Activated T-cell treated with anti-CD3 and anti-CD28 coated beads for 4 hours (primary cell): ENCODE data around the gene TFDP1.

Experiments
- DNase-seq: peaks from one replicate; pipeline ENCODE4 v3.0.0-alpha.2; 2020

TFDP1 gene

DNA sequence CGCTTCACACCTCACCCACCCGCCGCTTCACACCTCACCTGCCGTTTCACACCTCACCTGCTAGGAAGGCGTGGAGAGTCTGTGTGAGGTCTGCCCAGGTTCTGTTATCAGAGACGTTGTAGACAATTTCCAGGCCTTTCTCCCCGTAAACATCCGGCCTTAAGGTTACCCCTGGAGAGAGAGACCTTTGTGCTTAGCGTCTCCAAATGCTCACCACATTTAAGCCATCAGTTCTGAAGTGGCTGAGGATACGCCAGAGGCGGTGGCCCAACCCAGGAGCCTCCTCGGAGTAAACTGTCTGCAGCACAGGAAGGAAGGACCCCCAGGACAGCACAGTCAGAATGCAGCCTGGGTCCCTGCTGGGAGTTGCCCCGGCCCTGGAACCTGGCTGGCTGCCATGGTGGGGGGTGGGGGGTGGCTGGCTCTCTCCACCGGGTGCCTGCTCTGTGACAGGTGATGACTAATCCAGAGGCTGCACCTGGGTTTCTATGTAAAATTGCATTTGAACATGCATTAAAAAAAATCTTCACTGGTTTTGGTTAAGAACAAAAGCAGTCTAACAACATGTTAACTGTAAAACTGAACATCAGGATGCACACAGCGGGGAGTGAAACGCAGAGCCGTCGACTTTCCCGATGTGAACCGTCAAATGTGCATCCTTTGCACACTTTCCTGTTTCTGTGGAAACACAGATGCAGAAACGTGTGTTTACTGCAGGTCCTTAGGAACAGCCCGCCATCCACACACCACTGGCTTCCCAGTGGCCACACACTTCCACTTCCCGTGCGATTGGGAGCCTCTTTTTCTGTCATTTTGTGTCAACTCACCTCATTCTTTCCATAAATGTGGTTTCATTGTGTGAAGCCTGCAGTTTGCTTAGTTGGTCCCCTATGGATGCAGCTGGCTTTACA is 69.0 kb downstream of the TFDP1 start:
- no peak for DNase-seq

DNA sequence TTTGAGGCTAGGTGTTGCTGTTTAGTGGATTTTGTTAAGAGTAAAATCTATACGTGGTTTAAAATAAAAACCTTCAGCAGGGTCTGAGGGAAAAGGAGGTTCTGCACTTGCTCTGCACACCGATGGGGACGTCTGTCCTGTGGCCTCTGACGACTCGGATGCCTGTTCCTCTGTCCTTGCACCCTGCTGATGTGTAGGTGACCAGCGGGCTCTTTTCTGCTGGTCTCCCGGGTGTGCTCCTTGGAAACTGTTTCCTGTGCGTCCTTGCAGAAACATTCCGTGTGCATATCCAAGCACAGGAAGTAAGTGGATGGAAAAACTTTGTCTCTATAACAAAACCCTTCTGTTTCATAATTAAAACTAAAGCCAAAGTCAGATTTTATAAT is 69.6 kb downstream of the TFDP1 start:
- DNase-seq, result no peak

DNA sequence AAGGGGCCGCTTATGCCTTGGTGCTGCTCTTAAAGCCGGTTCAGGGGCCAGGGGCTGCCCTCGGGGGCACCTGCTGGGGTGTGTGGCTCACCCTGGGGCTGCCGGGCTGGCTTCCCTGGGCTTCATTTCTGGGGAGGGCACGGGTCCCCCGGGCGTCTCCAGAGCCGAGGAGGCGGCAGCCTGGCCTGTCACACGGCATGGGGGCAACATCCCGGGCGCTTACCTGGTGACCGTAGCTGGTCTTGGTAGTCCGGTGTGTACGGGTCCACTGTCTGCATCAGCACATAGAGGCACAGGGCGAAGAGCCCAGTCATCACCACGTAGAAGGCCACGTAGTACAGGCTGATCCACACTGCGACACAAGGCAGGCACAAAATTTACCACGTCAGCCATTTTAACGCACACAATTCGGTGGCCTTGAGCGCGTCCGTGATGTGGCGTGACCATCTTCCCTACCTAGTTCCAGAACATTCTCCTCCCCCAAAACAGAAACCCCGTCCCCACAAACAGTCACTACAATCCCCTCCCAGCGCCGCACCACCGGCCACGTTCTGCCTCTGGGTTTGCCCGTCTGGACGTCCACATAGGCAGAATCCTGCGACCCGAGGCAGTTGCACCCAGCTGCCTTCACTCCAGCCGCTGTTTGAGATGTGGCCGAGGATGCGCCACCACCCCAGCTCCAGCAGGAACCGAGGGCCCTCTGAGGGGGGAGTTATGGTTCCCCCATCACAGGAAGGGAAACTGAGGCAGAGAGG is 70.2 kb downstream of the TFDP1 start:
- no peak for DNase-seq

DNA sequence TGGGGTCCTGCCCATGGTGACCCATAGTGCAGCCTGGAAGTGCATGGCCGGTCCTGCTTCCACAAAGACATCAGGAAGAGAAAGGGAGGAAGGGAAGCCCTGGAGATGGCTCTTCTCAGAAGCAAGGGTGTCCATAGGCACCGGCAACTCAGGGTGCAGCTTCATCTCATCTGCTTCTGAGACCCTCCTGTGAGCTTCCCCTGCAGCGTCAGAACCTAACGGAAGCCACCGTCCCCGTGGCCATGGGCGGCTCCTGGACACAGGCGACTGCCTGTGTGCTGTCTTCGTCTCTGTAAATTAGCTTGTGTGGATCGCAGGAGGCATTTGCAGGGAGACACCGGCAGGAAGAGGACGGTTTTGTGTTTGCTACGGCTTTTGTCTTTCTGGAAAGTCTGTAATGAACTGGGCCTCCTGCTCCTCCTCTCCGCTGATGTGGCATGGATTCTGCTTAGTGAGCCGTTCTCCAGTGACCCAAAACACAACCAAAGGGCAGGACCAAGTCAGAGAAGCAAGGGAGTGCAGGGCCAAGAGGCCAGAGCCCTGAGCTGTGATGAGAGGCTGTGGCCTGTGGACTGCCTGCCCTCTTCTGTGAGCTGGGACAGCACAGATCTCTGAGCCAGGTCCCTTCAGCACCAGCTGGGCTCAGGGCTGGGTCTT is 70.9 kb downstream of the TFDP1 start:
- no peak for DNase-seq

DNA sequence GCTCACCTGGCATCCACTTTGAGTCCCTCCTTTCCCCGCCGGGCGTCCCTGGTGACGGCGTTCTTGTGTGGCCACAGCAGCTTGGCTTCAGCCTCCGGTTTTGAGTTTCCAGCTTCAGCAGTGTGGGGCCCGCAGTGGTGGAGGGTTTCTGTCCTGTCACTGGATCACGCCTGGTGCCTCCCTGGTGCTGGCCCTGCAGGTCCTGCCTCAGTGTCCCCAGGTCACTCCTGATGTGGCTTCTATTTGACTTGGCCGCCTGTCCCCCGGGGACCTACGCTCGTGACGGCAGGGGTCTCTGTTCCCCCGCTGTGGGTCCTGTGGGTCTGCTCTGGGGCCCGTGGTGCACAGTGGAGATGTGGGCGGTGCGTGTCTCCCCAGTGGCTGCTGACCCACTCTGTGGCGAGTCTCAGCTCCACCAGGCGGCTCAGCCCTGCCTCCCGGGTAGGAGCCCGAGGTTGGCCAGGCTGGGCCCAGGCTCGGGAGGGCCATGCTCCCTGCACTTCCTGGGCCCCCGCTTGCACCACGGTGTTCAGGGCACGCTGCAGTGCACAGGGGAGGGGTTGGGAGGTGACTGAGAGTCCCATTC is 71.5 kb downstream of the TFDP1 start:
- no peak for DNase-seq

DNA sequence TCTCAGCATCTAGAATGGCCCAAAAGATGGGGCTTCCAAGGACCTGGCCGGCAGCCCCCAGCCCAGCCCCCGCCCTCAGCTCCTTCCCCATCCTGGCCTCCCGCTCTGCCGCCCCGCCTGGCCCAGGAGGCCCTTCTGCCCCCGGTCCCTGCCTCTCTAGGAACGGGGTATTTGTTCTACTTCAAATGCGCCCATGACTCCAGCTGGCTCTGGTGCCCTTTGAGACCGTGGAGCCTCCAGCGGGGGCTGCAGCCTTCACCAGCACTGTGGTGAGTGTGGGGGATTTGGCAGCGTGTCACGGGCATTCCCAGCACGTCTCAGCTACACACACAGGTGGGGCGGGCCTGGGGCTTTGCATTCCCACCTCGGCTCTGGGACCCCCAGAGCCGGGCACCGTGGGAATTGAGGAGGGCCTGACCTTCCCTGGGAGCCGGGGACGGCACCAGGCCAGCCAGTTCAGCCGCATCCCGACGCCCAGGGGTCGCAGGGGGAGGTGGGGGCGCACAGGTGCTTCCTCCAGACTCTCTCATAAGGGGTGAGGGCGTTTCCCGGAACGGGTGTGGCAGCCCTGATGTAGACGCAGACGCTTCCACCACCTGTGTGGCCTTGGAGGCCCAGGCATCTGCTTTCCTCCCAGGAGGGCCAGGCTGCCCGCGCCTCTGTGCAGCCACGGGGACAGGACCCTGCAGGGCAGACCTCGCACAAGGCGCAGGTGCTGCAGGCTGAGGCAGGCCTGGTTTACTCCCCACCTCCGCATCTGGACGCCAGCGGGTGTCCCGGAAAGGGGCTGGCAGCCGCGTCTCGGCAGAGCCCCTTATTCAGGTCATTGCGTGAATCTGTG is 72.5 kb downstream of the TFDP1 start:
- DNase-seq, result no peak

DNA sequence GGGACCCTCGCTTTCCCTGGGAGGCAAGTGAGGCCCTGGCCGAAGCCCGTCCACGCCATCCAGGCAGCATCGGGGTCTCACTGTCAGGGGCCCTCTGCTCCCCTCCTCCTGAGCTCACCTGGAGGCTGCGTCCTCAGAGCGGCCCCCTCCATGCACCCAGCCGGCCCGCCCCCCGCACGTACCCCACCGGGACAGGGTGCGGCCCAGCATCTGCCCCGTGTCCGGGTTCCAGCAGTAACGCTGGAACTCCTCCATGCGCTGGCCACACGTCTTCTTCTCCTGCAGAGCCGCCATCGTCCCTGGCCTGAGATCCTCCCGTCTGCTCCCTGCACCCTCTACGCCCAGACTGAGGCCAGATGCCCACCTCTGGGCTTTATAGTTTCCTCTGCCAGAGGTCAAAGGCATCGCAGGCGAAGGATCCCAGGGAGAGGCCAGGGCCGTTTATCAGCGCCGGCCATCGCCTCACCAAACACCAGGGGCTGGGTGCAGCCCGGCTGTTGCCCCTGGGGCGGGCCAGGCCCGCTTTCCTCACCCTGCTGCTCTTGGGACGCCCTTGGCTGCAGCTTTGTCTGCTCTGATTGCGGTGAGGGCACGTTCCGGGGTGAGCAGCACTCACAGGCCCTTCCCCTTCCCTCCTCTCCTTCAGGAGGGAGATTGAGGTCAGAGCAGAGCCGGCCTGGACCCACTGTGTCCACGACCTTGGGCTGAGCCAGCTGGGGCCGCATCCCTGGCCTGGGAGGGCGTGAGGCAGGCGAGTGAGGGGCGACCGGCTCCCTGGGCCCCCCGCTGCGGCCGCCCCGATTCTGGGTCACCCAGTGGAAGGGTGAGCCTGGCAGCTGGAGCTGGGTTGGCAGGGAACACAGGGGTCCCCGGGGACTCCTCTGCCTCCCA is 73.5 kb downstream of the TFDP1 start, which contains the start of gene ATP4B:
Gene ATP4B (minus strand): TSS at position 348 of the 891 bp plus-strand sequence. CDS start 54 bp downstream, at position 294.
- DNase-seq, result no peak

DNA sequence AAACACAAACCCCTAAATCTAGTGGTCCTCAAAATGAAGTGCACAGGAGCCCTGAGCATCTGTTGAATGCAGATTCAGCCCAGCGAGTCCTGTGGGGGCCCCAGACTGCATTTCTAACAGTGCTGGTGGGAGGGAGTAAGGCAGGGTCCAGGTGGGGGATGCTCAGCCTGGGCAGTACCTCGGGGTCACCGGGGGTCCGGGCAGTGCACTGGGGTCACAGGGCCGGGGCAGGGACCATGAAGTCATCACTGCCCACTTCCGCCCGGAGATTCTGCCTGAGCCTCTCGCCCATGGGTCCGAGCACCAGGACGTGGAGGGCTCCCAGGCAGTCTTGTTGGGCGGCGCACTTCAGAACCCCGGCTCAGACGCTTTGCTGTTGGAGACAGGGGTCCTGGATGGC is 74.3 kb downstream of the TFDP1 start:
- no peak for DNase-seq

DNA sequence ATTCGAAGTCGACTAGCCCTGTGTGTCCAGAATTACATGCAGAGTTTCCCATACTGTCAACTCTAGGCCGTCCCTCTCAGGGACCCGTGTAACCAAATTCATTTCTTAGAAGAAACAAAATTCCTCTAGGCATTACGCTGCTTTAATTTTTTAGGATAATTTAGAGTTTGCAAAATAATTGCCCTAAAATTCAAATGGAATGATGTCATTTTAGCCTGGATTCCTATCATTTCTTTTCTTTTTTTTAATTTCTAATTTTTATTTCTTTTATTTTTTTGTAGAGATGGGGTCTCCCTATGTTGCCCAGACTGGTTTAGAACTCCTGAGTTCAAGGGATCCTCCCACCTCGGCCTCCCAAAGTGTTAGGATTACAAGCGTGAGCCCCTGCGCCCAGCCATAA is 74.8 kb downstream of the TFDP1 start:
- DNase-seq, result no peak

DNA sequence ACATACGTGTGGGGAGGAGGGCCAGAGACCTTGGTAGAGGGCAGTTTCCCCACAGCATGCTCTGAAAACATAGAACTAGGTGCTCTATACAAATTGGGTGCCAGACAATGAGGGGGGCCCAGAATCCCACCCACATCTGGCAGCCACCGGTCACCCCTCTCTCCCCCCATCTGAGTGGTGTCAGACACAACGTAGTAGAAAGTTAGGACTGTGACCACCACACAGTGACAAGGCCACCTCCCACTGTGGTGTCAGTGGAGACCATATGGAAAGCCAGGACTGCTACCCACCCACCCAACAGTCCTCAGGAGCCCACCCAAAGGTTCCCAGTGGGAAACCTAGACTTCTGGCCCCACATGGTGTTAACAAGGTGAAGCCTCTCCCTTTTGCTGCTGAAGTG is 75.5 kb downstream of the TFDP1 start:
- no peak for DNase-seq

DNA sequence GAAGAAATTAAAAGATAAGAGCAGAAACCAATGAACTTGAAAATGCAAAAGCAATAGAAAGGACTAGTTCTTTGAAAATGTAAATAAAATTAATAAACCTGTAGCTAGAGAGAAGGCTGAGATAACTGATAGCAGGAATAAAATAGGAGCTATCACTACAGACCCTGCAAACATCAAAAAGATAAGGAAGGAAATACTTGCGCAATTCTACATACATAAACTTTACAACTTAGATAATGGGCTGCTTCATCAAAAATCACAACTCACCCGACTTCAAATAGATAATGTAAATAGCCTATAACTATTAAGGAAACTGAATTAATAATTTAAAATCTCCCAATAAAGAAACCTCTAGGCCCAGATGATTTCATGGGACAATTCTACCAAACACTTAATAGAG is 77.0 kb downstream of the TFDP1 start:
- no peak for DNase-seq

DNA sequence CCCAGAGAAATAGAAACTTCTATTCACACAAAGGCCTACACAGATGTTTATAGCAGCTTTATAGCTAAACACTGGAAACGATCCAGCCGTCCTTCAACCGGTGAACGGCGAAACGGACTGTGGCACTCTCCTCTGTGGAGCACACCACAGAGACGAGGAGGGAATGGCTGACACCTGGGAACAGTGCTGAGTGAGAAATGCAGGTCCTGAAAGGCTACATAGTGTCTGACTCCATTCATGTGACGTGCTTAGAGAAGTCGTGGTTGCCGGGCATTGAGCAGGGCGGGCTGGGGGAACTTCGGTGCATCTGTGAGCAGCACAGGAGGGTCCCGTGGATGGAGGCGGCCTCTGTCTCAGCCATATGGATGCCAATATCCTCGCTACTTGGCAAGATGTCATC is 79.4 kb downstream of the TFDP1 start:
- DNase-seq, result no peak

DNA sequence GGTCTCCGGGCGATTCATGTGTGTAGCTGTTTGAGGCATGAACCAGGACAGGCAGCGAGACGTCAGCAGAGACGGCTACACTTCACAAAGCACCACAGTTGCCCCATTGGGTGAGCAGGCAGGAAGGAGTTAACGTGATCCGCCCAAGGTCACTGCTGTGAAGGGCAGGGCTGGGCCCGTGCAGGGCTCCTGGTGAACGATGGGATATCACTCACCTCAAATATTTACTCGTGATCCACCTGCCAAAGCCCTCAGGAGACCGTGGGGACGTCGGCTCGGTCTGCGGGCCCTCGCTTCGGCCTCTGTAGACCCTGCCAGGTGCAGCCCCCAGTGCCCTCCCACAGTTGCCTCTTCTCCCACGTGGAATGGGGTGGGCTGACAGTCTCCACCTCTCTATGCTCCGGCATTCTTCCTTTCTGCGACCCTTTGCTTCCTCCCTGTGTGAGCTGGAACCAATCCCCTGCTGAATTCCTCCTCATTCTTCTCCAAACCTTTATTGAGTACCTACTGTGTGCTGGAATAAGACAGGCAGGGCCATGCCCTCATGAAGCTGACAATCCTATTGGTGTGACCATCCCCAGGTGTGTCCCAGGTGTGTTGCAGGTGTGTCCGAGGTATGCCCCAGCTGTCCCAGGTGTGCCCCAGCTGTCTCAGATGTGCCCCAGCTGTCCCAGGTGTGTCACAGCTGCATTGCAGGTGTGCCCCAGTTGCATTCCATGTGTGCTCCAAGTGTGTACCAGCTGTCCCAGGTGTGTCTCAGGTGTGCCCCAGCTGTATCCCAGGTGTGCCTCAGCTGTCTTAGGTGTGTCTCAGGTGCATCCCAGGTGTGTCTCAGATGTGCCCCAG is 80.4 kb downstream of the TFDP1 start:
- DNase-seq, result no peak

DNA sequence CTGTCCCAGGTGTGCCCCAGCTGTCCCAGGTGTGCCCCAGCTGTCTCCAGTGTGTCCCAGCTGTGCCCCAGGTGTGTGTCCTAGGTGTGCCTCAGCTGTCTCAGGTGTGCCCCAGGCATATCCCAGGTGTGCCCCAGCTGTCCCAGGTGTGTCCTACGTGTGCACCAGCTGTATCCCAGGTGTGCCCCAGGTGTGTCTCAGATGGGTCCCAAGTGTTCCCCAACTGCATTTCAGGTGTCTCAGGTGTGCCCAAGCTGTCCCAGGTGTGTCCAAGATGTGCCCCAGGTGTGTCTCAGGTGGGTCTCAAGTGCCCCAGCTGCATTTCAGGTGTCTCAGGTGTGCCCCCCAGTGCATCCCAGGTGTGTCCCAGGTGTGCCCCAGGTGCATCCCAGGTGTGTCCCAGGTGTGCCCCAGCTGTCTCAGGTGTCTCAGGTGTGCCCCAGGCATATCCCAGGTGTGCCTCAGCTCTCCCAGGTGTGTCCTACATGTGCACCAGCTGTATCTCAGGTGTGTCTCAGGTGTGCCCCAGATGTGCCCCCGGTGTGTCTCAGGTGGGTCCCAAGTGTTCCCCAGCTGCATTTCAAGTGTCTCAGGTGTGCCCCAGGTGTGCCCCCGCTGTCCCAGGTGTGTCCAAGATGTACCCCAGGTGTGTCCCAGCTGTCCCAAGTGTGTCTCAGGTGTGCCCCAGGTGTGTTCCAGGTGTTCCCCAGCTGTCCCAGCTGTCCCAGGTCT is 81.2 kb downstream of the TFDP1 start:
- no peak for DNase-seq

DNA sequence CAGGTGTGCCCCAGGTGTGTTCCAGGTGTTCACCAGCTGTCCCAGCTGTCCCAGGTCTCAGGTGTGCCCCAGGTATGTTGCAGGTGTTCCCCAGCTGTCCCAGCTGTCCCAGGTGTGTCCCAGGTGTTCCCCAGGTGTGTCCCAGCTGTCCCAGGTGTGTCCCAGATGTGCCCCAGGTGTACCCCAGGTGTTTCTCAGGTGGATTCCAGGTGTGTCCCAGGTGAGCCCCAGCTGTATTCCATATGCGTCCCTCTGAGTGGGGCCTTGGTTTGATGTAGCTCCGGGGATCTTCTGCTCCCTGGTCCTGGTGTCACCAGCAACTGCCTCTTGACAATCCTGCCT is 81.7 kb downstream of the TFDP1 start:
- no peak for DNase-seq

DNA sequence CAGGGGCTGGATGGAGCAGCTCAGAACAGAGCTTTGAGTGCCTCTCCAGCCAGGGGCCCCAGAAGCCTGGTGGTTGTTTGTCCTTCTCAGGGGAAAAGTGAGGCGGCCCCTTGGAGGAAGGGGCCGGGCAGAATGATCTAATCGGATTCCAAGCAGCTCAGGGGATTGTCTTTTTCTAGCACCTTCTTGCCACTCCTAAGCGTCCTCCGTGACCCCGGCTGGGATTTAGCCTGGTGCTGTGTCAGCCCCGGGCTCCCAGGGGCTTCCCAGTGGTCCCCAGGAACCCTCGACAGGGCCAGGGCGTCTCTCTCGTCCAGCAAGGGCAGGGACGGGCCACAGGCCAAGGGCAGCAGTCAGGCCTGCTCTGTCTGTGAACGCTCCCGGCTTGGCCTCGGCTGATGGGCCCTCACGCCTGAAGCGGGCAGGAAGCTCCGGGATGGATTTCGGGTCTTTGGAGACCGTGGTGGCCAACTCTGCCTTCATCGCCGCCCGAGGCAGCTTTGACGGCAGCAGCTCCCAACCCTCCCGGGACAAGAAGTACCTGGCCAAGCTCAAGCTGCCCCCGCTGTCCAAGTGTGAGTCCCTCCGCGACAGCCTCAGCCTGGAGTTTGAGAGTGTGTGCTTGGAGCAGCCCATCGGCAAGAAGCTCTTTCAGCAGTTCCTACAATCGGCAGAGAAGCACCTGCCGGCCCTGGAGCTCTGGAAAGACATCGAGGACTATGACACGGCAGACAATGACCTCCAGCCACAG is 82.6 kb downstream of the TFDP1 start, which contains the start of gene GRK1:
Gene GRK1 (plus strand): TSS at position 269 of the 751 bp plus-strand sequence. CDS start 168 bp downstream, at position 437.
- DNase-seq, result no peak

DNA sequence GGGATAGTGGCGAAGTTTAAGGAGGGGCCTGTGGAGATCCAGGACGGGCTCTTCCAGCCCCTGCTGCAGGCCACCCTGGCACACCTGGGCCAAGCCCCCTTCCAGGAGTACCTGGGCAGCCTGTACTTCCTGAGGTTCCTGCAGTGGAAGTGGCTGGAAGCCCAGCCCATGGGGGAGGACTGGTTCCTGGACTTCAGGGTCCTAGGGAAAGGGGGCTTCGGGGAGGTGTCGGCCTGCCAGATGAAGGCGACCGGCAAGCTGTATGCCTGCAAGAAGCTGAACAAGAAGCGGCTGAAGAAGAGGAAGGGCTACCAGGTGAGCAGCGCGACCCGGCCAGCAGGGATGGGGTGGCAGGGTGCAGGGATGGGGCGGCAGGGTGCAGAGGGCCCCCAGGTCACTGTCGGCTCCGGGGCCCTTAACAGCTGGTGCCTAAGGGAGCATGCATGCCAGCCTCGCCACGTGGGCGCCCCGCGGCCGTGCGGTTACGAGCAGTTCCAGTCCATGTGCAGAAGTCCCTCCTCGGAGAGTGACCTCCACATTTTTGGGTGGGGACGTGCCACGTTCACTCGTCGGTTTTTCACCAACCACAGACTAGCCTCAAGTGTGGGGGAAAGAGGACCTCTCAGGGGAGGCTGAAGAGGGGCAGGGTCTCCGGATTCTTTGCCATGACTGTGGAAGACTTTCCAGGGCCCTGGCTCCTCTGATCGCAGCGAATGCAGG is 83.4 kb downstream of the TFDP1 start:
- DNase-seq, result no peak

DNA sequence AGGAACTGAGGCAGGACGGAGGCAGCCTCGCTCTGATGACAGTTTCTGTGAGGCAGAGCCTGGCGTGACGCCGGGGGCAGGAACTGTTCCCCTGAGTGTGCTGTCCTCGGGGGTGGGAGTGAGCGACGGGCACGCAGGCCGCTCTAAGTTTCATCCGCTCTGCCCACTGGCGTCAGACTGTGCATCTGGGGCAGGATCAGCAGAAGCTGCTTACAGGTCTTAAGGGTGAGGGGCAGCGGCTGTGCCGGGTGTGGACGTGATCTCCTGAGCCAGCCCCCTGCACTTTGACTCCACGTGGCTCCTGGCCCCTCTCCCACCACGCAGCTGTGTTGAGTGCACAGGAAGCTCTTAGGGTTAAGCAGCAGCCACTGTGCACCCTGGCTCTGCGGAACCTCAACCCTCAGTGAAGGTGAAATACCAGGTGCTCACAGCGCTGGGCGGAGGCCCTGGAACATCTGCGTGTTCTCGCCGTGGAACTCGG is 84.0 kb downstream of the TFDP1 start:
- DNase-seq, result no peak
